Liver (tissue), 9 donors: Measurements from ENCODE around the gene GPR180. TPM values are rescaled to one million over a fixed set of nuclear protein-coding genes. Genes with fewer than 3 reads are reported as not detected.

Experiments
- DNase-seq: peaks from one replicate; pipeline ENCODE4 v3.0.0-alpha.2; 2017; ENCODE audit warnings: low spot score
- H3K27ac ChIP-seq, 2 donors: one replicate each; pipeline ENCODE4 v1.7.0; 2013; ENCODE audit warnings: inconsistent platforms in 2 of 2, low read length in 2 of 2, control low read depth in 1 of 2, low read depth in 1 of 2, mild to moderate bottlenecking in 1 of 2
- H3K27me3 ChIP-seq, 4 donors: one replicate each; pipeline versions ENCODE4 v1.6.1 to v1.7.0; 2013; ENCODE audit warnings: low read length in 3 of 4, inconsistent platforms in 1 of 4, mild to moderate bottlenecking in 1 of 4, moderate library complexity in 1 of 4; ENCODE audit not compliant: control insufficient read depth in 4 of 4, insufficient read depth in 4 of 4
- H3K36me3 ChIP-seq, 4 donors: one replicate each; pipeline versions ENCODE4 v1.6.1 to v1.7.0; 2013; ENCODE audit warnings: low read length in 3 of 4, mild to moderate bottlenecking in 3 of 4, low read depth in 1 of 4, moderate library complexity in 1 of 4; ENCODE audit not compliant: control insufficient read depth in 4 of 4, insufficient read depth in 3 of 4
- H3K4me1 ChIP-seq, 4 donors: one replicate each; pipeline versions ENCODE4 v1.6.1 to v1.7.0; 2013; ENCODE audit warnings: low read length in 3 of 4, mild to moderate bottlenecking in 3 of 4, moderate library complexity in 1 of 4; ENCODE audit not compliant: control insufficient read depth in 4 of 4, insufficient read depth in 4 of 4
- H3K4me3 ChIP-seq, 3 donors: one replicate each; pipeline versions ENCODE4 v1.6.1 to v1.7.0; 2013; ENCODE audit warnings: low read length in 3 of 3, control low read depth in 1 of 3, low read depth in 1 of 3, mild to moderate bottlenecking in 1 of 3
- H3K9ac ChIP-seq, 2 donors: one replicate each; pipeline ENCODE4 v1.7.0; 2013; ENCODE audit warnings: low read length in 2 of 2, mild to moderate bottlenecking in 2 of 2, moderate library complexity in 2 of 2, control low read depth in 1 of 2, low read depth in 1 of 2
- H3K9me3 ChIP-seq, 4 donors: one replicate each; pipeline versions ENCODE4 v1.6.1 to v1.7.0; 2013; ENCODE audit warnings: low read length in 3 of 4; ENCODE audit not compliant: control insufficient read depth in 4 of 4
- ATF3 ChIP-seq: IDR thresholded peaks from 2 replicates; pipeline ENCODE4 v1.6.1; 2016; ENCODE audit warnings: antibody characterized with exemption
- EGR1 ChIP-seq, 2 donors: IDR thresholded peaks; 2 replicates each; pipeline ENCODE4 v1.6.1; 2016 to 2018; ENCODE audit warnings: antibody characterized with exemption in 2 of 2, low read depth in 2 of 2
- FOXA1 ChIP-seq: IDR thresholded peaks from 2 replicates; pipeline ENCODE4 v1.6.1; 2016; ENCODE audit warnings: antibody characterized with exemption
- FOXA2 ChIP-seq: IDR thresholded peaks from 2 replicates; pipeline ENCODE4 v1.6.1; 2016; ENCODE audit warnings: antibody characterized with exemption
- GABPA ChIP-seq, 2 donors: IDR thresholded peaks in 1 of 2; conservative IDR thresholded peaks in 1 of 2; 2 replicates each; pipeline ENCODE4 v1.6.1; 2016; ENCODE audit warnings: antibody characterized with exemption in 2 of 2, mild to moderate bottlenecking in 1 of 2, moderate library complexity in 1 of 2
- HNF4A ChIP-seq, 2 donors: conservative IDR thresholded peaks; 2 replicates each; pipeline ENCODE4 v1.6.1; 2016; ENCODE audit warnings: antibody characterized with exemption in 2 of 2, mild to moderate bottlenecking in 2 of 2
- HNF4G ChIP-seq: IDR thresholded peaks from 2 replicates; pipeline ENCODE4 v1.6.1; 2016; ENCODE audit warnings: antibody characterized with exemption
- NR2F2 ChIP-seq: IDR thresholded peaks from 2 replicates; pipeline ENCODE4 v1.6.1; 2016; ENCODE audit warnings: antibody characterized with exemption
- RAD21 ChIP-seq, 2 donors: IDR thresholded peaks; 2 replicates each; pipeline ENCODE4 v1.6.1; 2016; ENCODE audit warnings: antibody characterized with exemption in 2 of 2, mild to moderate bottlenecking in 2 of 2
- TAF1 ChIP-seq: conservative IDR thresholded peaks from 2 replicates; pipeline ENCODE4 v1.6.1; 2016; ENCODE audit warnings: antibody characterized with exemption, mild to moderate bottlenecking
- YY1 ChIP-seq: IDR thresholded peaks from 2 replicates; pipeline ENCODE4 v1.6.1; 2016; ENCODE audit warnings: antibody characterized with exemption, mild to moderate bottlenecking
- WGBS: extraction: QIAGEN DNeasy Blood & Tissue Kit; methylation state at CpG from one replicate; pipeline ENCODE4 v1.1.7; 2013; 5-methylcytosine and 5-hydroxymethylcytosine counted together
- polyA plus RNA-seq, 2 donors: library from polyadenylated mRNA; stranded (reverse) in 1 of 2; unstranded in 1 of 2; fragments of 200-250 nt in 1 of 2; fragments of >200 nt in 1 of 2; fragmentation: Nextera tagmentation in 1 of 2; extraction: Ambion mirVana in 1 of 2; gene quantifications; one replicate each; pipeline versions ENCODE4 v1.2.1 to v1.2.3, GENCODE V29; 2013 to 2015
- total RNA-seq, 2 donors: library from RNA; depleted of rRNA; stranded (reverse); fragments of >200 nt; gene quantifications; one replicate each; pipeline ENCODE4 v1.2.3, GENCODE V29; 2014
- TF ChIP-seq, protein P1 (sequence below): IDR thresholded peaks from 2 replicates; pipeline ENCODE4 v1.6.1; 2016; ENCODE audit warnings: antibody characterized with exemption
- TF ChIP-seq, protein P2 (sequence below): IDR thresholded peaks from 2 replicates; pipeline ENCODE4 v1.6.1; 2016; ENCODE audit warnings: antibody characterized with exemption
- TF ChIP-seq, protein P3 (sequence below): IDR thresholded peaks from 2 replicates; pipeline ENCODE4 v1.6.1; 2016; ENCODE audit warnings: antibody characterized with exemption, mild to moderate bottlenecking
- donor health status: healthy.
- donor health status: healthy.
- donor health status: healthy.
- donor health status: healthy.
- donor health status: healthy.

The GPR180 gene
- total and polyA plus RNA-seq, 4 donors, result 2.1 to 8.3 (median 2.8) TPM

DNA sequence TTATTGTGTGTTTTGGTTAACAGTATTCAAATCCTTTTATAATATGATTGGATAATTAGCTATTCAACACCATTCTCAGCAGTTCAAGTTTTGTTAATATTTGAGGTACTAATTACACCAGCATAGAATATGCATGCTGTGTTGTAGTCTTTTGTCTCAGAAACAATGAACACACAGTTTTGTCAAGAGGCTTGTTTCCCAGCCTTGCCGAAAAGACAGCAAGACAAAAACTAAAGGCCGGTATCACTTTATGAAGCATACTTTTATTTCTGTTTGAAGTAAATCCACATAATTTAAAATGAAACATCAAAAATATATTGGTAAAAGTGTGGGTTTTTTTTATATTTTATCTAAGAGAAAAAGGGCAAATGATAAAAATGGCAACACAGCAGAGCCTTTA, 7.5 kb downstream of the GPR180 start:
- TF ChIP-seq HNF4G, result no peak
- no peak for TF ChIP-seq NR2F2
- TF ChIP-seq GABPA (IDR thresholded peaks at IDR 0.05 in 1 of 2, conservative IDR thresholded peaks at IDR 0.05 in 1 of 2), result no peak
- no peak for TF ChIP-seq YY1
- no peak for TF ChIP-seq RAD21 (IDR thresholded peaks at IDR 0.05)
- no peak for TF ChIP-seq TAF1
- TF ChIP-seq, protein P1, sequence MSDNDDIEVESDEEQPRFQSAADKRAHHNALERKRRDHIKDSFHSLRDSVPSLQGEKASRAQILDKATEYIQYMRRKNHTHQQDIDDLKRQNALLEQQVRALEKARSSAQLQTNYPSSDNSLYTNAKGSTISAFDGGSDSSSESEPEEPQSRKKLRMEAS, result no peak
- TF ChIP-seq EGR1 (IDR thresholded peaks at IDR 0.05; ENCODE audit: low read depth in 2 of 2), result no peak
- no peak for TF ChIP-seq FOXA2
- TF ChIP-seq FOXA1, result no peak
- no peak for TF ChIP-seq ATF3
- TF ChIP-seq, protein P2, sequence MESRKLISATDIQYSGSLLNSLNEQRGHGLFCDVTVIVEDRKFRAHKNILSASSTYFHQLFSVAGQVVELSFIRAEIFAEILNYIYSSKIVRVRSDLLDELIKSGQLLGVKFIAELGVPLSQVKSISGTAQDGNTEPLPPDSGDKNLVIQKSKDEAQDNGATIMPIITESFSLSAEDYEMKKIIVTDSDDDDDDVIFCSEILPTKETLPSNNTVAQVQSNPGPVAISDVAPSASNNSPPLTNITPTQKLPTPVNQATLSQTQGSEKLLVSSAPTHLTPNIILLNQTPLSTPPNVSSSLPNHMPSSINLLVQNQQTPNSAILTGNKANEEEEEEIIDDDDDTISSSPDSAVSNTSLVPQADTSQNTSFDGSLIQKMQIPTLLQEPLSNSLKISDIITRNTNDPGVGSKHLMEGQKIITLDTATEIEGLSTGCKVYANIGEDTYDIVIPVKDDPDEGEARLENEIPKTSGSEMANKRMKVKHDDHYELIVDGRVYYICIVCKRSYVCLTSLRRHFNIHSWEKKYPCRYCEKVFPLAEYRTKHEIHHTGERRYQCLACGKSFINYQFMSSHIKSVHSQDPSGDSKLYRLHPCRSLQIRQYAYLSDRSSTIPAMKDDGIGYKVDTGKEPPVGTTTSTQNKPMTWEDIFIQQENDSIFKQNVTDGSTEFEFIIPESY, result no peak
- DNase-seq, result no peak
- H3K27ac ChIP-seq, result peak overlapping the region; percentile 63 to 67
- no peak overlapping the region for H3K4me3 ChIP-seq
- H3K27me3 ChIP-seq, result no peaks in the 10 kb centered on the region
- H3K36me3 ChIP-seq, result peaks cover 0 to 10% (median 2%) of the 10 kb centered on the region in 4 donors
- H3K4me1 ChIP-seq, result peaks cover 1 to 22% (median 9%) of the 10 kb centered on the region in 4 donors
- no peaks in the 10 kb centered on the region for H3K9me3 ChIP-seq
- WGBS, result 88% methylated on average over 2 of the region's 2 CpGs
- H3K9ac ChIP-seq, result peak overlapping the region; percentile 10 to 26

GRCh38 chr13:94610475-94610874, 8.8 kb downstream of the GPR180 start:
- H3K9me3 ChIP-seq, result no peaks in the 10 kb centered on the region
- no peak for DNase-seq
- no peak overlapping the region for H3K4me3 ChIP-seq
- H3K4me1 ChIP-seq, result peaks cover 1 to 22% (median 8%) of the 10 kb centered on the region in 4 donors
- H3K36me3 ChIP-seq, result peaks cover 0 to 10% (median 2%) of the 10 kb centered on the region in 4 donors
- H3K27ac ChIP-seq, result no peak overlapping the region
- no peaks in the 10 kb centered on the region for H3K27me3 ChIP-seq
- TF ChIP-seq, protein P3, sequence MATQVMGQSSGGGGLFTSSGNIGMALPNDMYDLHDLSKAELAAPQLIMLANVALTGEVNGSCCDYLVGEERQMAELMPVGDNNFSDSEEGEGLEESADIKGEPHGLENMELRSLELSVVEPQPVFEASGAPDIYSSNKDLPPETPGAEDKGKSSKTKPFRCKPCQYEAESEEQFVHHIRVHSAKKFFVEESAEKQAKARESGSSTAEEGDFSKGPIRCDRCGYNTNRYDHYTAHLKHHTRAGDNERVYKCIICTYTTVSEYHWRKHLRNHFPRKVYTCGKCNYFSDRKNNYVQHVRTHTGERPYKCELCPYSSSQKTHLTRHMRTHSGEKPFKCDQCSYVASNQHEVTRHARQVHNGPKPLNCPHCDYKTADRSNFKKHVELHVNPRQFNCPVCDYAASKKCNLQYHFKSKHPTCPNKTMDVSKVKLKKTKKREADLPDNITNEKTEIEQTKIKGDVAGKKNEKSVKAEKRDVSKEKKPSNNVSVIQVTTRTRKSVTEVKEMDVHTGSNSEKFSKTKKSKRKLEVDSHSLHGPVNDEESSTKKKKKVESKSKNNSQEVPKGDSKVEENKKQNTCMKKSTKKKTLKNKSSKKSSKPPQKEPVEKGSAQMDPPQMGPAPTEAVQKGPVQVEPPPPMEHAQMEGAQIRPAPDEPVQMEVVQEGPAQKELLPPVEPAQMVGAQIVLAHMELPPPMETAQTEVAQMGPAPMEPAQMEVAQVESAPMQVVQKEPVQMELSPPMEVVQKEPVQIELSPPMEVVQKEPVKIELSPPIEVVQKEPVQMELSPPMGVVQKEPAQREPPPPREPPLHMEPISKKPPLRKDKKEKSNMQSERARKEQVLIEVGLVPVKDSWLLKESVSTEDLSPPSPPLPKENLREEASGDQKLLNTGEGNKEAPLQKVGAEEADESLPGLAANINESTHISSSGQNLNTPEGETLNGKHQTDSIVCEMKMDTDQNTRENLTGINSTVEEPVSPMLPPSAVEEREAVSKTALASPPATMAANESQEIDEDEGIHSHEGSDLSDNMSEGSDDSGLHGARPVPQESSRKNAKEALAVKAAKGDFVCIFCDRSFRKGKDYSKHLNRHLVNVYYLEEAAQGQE, result no peak
- TF ChIP-seq NR2F2, result no peak
- no peak for TF ChIP-seq FOXA2
- TF ChIP-seq GABPA (IDR thresholded peaks at IDR 0.05 in 1 of 2, conservative IDR thresholded peaks at IDR 0.05 in 1 of 2), result no peak
- TF ChIP-seq ATF3, result no peak
- TF ChIP-seq FOXA1, result no peak
- no peak for TF ChIP-seq HNF4A (conservative IDR thresholded peaks at IDR 0.05)
- no peak for TF ChIP-seq HNF4G
- WGBS, result 97% methylated on average over 5 of the region's 5 CpGs
- no peak overlapping the region for H3K9ac ChIP-seq
